Left lobe of liver (tissue), 2 donors: Measurements from ENCODE around the gene PIF1. TPM values are rescaled to one million over a fixed set of nuclear protein-coding genes. Genes with fewer than 3 reads are reported as not detected.
"Not testable (repeated sequence)": the region's sequence is repeated elsewhere in the genome, so short reads cannot be mapped to it uniquely, and the experiment has no call there.

Experiments used
- ATAC-seq: fragments of 200-7000 bp; cut with Tn5 transposase; one replicate; pipeline ENCODE4 v1.9.1; 2020; ENCODE audit warnings: mild to moderate bottlenecking, moderate library complexity
- DNase-seq: peaks from one replicate; pipeline ENCODE4 v3.0.0-alpha.2; 2020; ENCODE audit warnings: low spot score
- total RNA-seq: library from RNA; stranded (reverse); gene quantifications from one replicate; pipeline ENCODE4 v1.2.1, GENCODE V29; 2021
- donor health status: DM: no; HTN: no; CAD: no; lungs with moderate emphysema.
- donor health status: DM: no; HTN: yes; CAD: no.

Gene PIF1
- total RNA-seq, 1 donor from 2014 or later, result 0.93 TPM

DNA sequence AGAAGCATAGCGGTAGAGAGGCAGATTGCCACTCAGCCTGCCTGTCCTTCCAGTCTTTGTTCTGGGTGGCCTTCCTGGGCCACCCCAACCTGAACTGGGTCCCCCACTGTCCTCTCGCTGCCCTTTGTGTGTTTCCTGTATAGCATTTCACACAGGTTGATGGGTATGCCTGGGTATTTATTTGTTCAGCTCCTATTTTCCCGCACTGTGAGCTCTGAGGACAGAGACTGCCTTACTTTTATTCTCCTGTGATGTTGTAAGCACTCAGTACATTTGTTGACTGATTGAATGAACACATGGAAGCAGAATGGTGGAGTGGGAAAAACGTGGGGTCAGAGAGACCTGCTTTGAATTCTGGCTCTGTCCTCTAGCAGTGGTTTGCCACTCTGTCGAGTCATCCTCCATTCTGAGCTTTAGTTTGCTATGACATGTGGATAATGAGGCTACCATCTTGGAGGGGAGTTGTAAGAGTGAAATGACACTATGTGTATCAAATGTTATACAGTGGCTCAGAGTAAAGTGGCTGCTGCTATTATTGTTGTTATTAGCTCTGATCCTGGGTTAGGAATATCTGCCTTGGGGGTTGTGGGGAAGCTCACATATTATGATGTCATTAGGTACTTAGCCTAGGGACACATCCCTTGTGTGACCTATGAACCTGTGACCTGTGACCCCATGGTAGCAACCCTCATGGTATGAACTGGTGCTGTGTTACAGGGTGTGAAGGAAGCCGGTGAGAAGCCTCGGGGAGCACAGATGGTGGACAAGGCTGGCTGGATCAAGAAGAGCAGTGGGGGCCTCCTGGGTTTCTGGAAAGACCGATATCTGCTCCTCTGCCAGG is 22.6 kb upstream of the PIF1 start:
- no peak for ATAC-seq
- DNase-seq, result no peak

DNA sequence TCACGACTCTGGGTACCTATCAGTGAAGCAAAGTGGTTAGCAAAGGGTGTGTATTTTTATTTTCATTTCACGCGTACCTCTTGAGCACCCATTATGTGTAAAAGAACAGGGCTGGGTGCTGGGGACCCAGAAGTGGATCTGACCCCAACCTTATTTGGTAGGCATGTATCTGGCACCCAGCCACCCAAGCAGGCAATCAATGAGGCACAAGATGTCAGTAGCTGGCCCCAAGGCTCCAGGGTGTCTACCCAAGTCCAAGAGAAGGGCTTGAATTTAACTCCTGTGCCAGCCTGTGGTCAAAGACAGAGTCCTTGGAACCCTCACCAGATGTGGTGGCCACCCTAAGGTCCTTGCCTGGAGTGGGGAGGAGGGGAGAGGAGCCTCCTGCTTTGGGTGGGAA is 22.0 kb upstream of the PIF1 start:
- ATAC-seq (no peak), DNase-seq (no peak)

DNA sequence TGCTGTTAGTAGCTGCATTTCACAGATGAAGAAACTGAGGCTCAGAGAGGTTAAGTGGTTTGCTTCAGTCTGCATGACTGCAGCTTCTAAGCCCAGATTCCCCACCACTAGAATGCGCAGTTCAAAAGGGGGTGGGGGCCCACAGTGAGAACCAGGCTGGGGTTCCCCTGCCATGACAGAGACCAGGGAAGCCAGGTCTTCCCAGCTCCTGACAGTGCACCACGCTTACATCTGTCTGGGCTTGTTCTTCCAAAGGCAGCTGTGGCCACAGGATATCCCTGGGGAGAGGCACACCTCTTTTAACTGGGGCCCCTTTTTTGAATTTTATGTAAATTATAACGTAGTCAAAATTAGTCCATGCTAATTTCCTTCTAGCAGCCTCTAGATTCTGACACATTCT is 21.6 kb upstream of the PIF1 start:
- ATAC-seq, result no peak
- no peak for DNase-seq

DNA sequence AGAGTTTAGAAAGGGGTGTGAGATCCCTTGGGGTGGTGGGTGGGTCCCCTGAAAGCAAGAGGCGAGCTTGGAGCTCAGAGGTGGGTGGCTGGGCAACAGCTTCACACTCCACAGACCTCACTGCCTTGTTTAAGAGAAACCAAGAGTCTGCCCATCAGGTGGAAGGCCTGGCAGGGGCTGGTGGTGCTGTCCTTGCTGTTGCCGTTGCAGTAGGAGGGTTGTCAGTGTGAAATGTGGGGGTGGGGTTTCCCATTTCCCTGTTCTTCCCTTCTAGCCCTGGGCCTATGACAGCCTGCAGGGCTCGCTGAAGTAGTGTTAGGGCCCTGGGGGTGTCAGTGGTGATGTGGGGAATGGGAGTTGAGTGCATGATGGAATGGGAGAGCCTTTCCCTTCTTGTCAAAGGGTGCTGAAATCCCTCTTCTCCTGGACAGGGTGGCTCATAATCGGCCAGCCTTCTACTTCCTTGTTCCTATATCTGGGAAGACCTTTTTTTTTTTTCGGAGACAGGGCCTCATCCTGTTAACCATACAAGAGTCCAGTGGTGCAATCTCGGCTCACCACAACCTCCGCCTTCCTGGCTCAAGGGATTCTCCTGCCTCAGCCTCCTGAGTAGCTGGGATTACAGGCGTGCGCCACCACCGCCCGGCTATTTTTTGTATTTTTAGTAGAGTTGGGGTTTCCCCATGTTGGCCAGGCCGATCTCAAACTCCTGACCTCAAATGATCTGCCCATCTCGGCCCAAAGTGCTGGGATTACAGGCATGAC is 20.6 kb upstream of the PIF1 start:
- DNase-seq (no peak), ATAC-seq (no peak)

DNA sequence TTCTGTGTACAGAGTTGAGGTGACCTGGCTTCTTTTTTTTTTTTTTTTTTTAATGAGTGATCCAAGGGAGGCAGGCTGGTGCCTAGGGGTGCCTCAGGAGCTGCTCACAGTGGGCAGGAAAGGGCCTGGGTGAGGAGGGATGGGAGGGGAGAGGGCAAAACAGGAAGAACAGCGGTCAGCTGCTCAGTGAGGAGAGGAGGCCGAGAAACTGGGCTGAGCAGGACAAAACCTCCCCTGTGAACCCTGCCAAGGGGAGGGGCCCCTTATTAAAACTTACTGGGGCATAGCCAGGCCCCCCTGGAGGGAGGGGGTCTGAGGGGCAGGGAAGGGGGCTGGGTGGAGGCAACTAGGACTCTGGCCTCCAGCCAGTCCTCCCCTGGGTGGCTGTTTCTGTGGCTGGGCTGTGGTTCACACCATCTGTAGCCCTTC is 19.8 kb upstream of the PIF1 start:
- ATAC-seq, result peak; percentile 8
- DNase-seq, result no peak

DNA sequence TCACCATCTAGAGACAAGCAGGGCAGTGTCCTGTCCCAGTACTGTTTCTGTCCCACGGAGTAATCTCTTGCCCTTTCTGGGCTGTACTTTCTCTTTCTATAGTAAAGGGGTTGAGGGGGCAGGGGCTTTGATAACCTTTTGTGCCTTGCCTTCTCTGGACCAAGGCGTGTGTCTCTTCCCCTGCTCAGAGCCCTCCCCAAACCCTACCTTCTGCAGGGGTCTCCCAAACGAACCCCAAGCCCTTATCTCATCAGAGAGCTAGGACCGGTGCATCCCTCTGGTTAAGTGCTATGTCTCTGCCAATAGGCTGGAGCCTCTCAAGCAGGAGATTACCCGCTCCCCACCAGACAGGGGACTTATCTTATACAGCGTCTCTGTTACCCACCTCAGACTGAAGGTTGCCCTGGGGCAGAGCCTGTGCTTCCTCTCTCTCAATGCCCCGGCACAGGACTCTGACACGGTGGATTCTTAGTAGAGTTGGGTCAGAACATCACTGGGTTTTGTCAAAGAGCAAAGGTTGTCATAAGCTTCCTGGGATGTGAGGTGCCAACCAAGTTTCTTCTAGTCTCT is 19.2 kb upstream of the PIF1 start:
- no peak for DNase-seq

DNA sequence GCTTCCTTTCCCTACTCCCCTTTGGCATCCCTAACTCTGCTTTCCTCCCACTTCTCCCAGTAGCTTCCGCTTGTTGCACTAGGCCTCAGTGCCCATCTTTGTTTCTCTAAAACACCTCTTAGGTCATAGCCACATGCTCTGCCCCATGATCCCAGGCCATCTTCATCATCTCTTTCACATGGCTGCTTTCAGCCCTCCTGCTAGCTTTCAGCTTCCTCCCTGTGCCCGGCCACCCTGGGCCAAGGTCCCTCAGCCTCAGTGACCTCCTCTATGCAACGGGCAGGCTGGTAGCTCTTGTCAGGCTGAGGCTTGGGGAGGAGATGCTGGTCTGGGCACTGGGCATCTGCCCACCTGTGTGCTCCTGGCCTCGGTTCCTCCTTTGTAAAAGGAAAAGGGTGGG is 18.5 kb upstream of the PIF1 start:
- ATAC-seq (no peak), DNase-seq (no peak)

More for the DNA sequence above, 19.2 kb upstream of the PIF1 start:
- no peak for ATAC-seq

DNA sequence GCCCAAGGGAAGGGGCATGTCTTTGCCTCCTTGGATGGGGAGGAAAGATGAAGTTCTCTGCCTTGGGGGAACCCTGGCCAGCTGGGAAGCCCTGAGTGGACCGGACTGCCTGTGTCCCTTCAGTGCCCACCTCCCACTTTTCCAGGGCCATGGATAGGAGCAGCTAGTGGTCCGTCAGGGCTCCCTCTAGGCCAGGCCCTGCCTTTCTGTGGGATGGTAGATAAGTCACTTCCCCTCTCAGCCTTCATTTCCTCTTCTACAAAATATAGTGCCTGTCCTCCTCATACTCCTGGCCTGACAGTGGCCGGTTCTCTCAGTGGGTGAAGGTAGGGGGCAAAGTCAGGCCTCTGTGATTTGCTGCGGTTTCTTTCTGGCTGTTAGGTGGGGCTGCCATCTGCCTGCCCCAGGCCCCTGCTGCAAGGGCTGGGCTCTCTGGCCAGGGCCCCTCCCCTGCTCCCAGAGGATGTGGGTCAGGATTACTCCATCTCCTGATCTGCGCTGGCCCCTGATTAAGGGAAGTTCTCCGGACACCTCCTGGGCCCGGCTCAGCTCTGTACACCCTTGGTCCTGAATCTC is 17.6 kb upstream of the PIF1 start:
- DNase-seq (no peak), ATAC-seq (peak; percentile 5)

DNA sequence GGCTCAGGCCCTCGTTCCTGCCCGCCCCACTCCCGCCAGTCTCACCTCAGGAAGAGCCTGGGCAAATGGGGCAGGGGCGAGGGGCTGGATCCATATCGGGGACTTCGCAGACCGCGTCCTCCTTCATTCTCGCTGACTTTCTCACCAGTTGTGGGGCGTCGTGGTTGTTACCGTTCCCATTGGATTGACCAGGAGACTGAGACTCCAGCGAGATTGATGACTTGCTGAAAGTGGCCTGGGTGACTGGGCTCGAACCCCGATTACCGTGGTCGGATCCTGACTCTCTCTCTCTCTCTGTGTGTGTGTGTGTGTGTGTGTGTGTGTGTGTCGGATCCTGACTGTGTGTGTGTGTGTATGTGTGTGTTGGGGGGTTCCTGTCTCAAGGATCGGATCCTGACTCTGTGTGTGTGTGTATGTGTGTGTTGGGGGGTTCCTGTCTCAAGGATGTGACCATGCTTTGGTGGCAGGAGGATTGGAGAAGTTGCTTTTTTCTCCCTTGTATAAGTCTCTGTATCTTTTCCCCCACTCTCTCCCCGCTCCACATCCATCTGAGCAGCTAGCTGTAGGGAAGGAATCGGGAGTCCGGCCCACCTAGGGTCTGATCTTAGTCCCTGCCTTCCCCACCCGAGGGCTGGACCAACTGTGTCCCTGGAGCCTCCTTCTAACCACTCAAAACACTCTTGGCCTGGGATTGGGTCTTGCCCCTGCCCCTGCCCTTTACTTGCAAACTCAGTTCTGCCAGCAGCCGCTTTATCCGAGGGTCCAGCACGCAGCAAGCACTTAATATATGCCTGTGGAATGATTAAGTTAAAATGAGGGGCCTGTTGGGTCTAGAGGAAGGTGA is 16.9 kb upstream of the PIF1 start:
- ATAC-seq, result no peak
- no peak for DNase-seq

DNA sequence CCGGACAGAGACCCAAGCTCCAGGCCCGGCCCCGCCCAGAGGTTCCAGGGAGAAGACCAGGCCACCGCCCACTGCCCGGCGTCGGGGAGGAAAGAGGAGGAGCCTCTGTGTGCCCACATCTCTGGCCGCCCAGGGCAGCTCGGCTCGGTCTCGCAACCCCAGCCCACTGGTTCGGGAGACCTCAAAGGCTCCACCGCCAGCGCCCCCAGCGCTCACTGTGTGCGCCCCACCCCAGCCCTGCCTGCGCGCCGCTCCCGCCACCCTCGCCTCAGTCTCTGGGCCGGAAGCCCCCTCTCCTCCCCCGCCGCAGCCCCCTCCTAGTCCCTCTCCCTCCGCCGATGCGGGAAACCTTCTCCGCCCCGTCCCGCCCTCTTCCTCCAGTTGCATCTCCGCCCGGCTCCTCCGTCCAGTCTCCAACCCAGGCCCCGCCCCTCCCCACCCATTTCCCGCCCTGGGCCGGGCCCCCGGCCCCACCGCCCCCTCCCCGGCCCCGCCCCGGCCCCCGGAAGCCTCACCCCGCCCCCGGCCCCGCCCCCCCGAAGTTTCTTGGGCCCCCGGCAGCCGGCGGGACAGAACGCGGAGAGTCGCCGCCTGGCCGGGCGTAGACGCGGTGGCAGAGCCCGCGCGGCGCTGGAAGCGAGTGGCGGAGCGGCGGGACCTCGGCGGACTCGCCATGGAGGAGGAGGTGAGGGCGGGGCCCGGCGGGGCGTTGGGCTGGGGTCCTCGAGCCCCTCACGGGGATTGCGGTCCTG is 16.1 kb upstream of the PIF1 start, which contains the start of gene PLEKHO2:
Gene PLEKHO2, plus strand, starts transcription at position 572 of the 752 bp plus-strand sequence. Its CDS starts 102 bp downstream, at position 674.
- peak; percentile 84 for ATAC-seq
- peak; percentile 86 for DNase-seq

DNA sequence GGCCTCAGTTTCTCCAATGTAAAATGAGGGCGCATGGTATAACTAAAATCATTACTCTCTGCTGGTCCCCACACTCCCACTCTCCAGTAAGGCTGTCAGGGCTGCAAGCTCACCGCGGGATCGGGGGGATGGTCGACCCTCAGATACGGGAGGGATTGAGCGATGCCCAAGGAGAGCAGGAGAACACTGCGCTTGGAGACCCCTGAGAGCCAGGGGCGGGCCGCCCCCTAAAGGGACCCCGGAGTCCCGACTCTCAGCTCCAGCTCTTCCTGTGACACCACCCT is 15.6 kb upstream of the PIF1 start:
- ATAC-seq (no peak), DNase-seq (no peak)

DNA sequence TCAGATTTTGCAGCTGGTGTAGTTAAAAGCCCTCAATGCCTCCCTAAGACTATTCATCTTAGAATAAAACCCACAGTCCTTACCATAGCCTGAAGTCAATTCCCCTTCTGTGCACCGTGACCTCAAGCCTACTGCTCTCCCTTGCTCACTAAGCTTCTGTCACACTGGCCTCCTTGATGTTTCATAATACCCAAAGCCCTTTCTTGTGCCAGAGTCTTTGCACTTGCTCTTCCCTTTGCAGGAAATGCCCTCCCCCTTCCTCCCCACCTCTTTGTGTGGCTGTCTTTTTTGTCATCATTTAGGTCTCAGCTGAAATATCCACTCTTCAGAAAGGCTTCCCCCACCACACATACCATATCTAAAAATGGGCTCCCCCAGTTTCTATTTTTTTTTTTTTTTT is 12.1 kb upstream of the PIF1 start:
- ATAC-seq, result no peak

DNA sequence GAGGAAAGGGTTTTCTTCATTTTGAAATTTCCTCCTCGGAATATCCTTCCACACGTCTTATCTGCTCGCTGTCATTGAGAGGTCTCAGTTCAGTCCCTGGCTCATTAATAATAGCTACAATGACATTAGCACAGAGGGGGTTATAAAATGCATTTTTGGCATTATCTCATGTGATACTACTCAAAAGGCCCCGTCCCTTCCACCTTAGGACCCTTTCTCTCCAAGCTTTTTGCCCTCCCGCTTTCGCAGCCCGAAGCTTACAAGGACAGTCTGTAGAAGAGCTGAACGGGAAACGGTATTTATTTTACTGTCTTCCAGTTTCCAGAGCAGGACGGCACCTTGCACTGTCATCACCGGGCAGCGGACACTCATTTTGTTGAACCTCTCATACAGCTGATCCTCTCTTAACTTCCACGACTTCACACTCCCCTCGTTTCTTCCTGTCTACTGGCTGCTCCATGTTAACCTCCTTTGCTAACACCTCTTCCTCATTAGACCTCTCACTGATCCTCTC is 10.6 kb upstream of the PIF1 start:
- ATAC-seq, result peak; percentile 3
- no peak for DNase-seq

More for the DNA sequence above, 12.1 kb upstream of the PIF1 start:
- DNase-seq, result no peak

DNA sequence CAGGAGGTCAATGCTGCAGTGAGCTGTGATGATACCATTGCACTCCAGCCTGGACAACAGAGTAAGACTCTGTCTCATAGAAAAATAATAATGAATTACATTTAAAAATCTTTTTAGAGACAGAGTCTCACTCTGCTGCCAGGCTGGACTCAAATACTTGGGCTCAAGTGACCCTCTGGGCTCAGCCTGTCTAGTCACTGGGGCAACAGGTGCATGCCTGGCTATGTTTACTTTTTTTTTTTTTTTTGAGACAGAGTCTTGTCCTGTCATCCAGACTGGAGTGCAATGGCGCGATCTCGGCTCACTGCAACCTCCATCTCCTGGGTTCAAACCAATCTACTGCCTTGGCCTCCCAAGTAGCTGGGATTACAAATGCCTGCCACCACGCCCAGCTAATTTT is 8.2 kb upstream of the PIF1 start:
- ATAC-seq, result no peak
- DNase-seq, result no peak

DNA sequence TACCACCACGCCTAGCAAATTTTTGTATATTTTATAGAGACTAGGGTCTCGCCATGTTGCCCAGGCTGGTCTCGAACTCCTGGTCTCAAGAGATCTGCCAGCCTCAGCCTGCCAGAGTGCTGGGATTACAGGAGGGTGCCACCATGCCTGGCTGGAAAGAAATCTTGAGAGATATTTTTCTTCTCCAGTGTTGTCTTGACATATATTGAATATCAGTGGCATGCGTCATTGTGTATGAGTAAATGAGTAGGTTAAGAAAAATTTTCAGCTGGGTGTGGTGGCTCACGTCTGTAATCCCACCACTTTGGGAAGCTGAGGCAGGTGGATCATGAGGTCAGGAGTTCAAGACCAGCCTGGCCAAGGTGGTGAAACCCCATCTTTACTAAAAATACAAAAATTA is 3.5 kb upstream of the PIF1 start:
- no peak for DNase-seq
- no peak for ATAC-seq

DNA sequence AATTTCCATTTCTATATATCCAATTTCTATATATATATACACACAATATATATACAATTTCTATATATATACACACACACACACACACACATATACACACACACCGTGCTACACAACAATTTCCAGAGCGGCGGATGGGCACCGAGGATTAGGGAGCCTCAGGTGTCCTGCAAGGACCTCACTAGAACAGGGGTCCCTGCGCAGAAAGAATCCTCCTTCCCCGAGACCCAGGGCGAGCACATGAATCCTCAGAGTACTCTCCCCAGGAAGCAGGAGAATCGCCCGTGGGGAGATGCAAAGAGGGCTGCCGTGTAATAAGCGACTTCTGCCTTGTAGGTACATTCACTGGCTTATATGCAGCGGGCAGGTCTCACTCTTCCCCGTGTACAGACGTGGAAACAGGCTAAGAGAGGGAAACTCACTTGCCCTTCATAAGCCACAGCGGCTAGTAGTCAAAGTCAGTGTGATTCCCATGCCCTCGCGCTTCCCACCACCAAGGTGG is 467 bp downstream of the PIF1 start:
- DNase-seq (no peak), ATAC-seq (peak; percentile 11)

DNA sequence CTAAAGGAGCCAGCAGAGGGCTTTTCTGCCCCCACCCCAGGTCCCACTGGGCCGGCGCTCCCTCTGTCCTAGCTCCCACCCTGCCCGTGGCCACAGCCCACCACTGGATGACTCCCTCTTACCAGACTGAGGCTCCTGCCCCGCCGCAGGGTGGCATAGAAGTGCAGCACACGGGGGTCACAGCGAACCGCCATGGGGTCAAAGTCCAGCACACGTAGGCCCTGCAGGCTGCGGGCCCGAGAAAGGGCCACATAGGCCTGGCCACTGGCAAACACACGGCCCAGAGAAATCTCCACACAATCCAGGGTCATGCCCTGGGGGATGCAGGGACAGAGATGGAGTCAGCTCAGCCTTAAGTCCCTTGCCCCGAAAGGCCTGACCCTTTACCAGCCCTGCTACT is 9.0 kb downstream of the PIF1 start:
- DNase-seq (peak; percentile 71), ATAC-seq (peak; percentile 94)

DNA sequence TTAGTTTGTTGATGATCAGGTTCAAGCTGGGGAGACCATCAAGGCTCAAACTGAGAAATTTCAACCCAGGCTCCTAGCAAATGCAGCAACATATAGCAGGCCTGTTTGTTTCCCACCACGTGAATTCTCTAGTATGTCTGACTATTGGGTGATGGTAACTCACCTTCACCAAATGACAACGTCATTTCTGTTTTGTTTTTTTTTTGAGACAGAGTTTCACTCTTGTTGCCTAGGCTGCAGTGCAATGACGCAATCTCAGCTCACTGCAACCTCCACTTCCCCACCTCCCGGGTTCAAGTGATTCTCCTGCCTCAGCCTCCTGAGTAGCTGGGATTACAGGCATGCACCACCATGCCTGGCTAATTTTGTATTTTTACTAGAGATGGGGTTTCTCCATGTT is 10.5 kb downstream of the PIF1 start:
- not testable (repeated sequence) for ATAC-seq, DNase-seq

DNA sequence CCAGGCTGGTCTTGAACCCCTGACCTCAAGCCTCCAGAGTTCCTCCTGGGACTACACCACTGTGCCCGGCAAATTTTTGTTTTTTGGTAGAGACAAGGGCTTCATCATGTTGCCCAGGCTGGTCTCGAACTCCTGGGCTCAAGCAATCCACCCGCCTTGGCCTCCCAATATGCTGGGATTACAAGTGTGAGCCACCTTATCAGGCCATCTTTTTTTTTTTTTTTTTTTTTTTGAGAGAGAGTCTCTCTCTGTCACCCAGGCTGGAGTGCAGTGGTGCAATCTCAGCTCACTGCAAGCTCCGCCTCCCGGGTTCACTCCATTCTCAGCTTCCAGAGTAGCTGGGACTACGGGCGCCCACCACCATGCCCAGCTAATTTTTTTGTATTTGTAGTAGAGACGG is 11.2 kb downstream of the PIF1 start:
- ATAC-seq, DNase-seq: not testable (repeated sequence)
